NCI-H2196 (cell line): ENCODE results near the gene ADAMTS2.

ENCODE experiments used
- DNase-seq: peaks from one replicate; lab custom pipeline; 2025; ENCODE audit not compliant: unreplicated experiment; lab: John Stamatoyannopoulos, UW

The ADAMTS2 gene

GRCh38 chr5:179312557-179313235 is 32.6 kb downstream of the ADAMTS2 start:
- no peak for DNase-seq

- no peak for DNase-seq
Measured at GRCh38 chr5:179311581-179311980, 33.7 kb downstream of the ADAMTS2 start.

GRCh38 chr5:179311091-179311470 is 34.2 kb downstream of the ADAMTS2 start:
- DNase-seq = no peak

- no peak for DNase-seq
Measured at GRCh38 chr5:179310439-179311090, 34.7 kb downstream of the ADAMTS2 start.

- no peak for DNase-seq
Measured at GRCh38 chr5:179309751-179310320, 35.4 kb downstream of the ADAMTS2 start.

GRCh38 chr5:179309383-179309670 is 35.9 kb downstream of the ADAMTS2 start:
- DNase-seq = no peak

- no peak for DNase-seq
Measured at GRCh38 chr5:179308563-179309382, 36.5 kb downstream of the ADAMTS2 start.

- no peak for DNase-seq
Measured at GRCh38 chr5:179307931-179308471, 37.3 kb downstream of the ADAMTS2 start.

GRCh38 chr5:179307013-179307800 is 38.1 kb downstream of the ADAMTS2 start:
- no peak for DNase-seq

GRCh38 chr5:179306191-179307012 is 38.9 kb downstream of the ADAMTS2 start:
- DNase-seq = no peak

GRCh38 chr5:179304871-179305270 is 40.4 kb downstream of the ADAMTS2 start:
- no peak for DNase-seq

- no peak for DNase-seq
Measured at GRCh38 chr5:179304466-179304865, 40.8 kb downstream of the ADAMTS2 start.

- no peak for DNase-seq
Measured at GRCh38 chr5:179303451-179304200, 41.6 kb downstream of the ADAMTS2 start.

- no peak for DNase-seq
Measured at GRCh38 chr5:179302499-179303185, 42.6 kb downstream of the ADAMTS2 start.

- no peak for DNase-seq
Measured at GRCh38 chr5:179301796-179302195, 43.5 kb downstream of the ADAMTS2 start.

- DNase-seq = no peak
Measured at GRCh38 chr5:179301376-179301775, 43.9 kb downstream of the ADAMTS2 start.

GRCh38 chr5:179300581-179301180 is 44.6 kb downstream of the ADAMTS2 start:
- no peak for DNase-seq
